Skin of body (tissue), 2 donors: ENCODE results near the gene VARS2. TPM values are rescaled to one million over a fixed set of nuclear protein-coding genes. Genes with fewer than 3 reads are reported as not detected.
A peak's percentile ranks its signal among the peaks of the same experiment; 100 is the strongest.

Experiments
- DNase-seq: peaks from one replicate; lab custom pipeline; 2025; lab: John Stamatoyannopoulos, UW
- total RNA-seq: library from RNA; depleted of rRNA; stranded (reverse); fragments of >200 nt; gene quantifications from one replicate; pipeline ENCODE4 v1.2.3, GENCODE V29; 2014

VARS2 gene
- total RNA-seq, 1 donor from 2014 or later, result 11.8 TPM

- DNase-seq, result no peak
Measured at GRCh38 chr6:30928677-30929076, 14.6 kb downstream of the VARS2 start.

- DNase-seq, result no peak
Measured at GRCh38 chr6:30930506-30930905, 16.5 kb downstream of the VARS2 start.

- DNase-seq, result no peak
Measured at GRCh38 chr6:30931272-30931671, 17.2 kb downstream of the VARS2 start.

- no peak for DNase-seq
Measured at GRCh38 chr6:30931969-30932645, 18.1 kb downstream of the VARS2 start, which contains the start of gene SFTA2. Gene SFTA2 (minus strand): TSS chr6:30932170. CDS start chr6:30932096, 74 bp downstream.

- no peak for DNase-seq
Measured at GRCh38 chr6:30932665-30933365, 18.8 kb downstream of the VARS2 start.

- DNase-seq, result no peak
Measured at GRCh38 chr6:30935018-30935417, 21.0 kb downstream of the VARS2 start.

GRCh38 chr6:30937265-30937664 is 23.2 kb downstream of the VARS2 start:
- DNase-seq, result no peak

- DNase-seq, result no peak
Measured at GRCh38 chr6:30938730-30939129, 24.7 kb downstream of the VARS2 start.

- DNase-seq, result no peak
Measured at GRCh38 chr6:30939473-30939872, 25.4 kb downstream of the VARS2 start.

- DNase-seq, result no peak
Measured at GRCh38 chr6:30940361-30940986, 26.4 kb downstream of the VARS2 start, which contains the start of gene MUCL3. Gene MUCL3 (plus strand): TSS chr6:30940973. CDS start chr6:30941000, 27 bp downstream.

- DNase-seq, result peak; percentile 21
Measured at GRCh38 chr6:30942338-30943060, 28.5 kb downstream of the VARS2 start.

- DNase-seq, result no peak
Measured at GRCh38 chr6:30944051-30944450, 30.0 kb downstream of the VARS2 start.

GRCh38 chr6:30945281-30945680 is 31.2 kb downstream of the VARS2 start:
- no peak for DNase-seq

GRCh38 chr6:30947231-30947630 is 33.2 kb downstream of the VARS2 start:
- DNase-seq, result no peak

- DNase-seq, result no peak
Measured at GRCh38 chr6:30948811-30949210, 34.8 kb downstream of the VARS2 start.

- DNase-seq, result no peak
Measured at GRCh38 chr6:30951907-30952469, 38.0 kb downstream of the VARS2 start.

GRCh38 chr6:30954631-30955366 is 40.8 kb downstream of the VARS2 start:
- DNase-seq, result no peak

GRCh38 chr6:30955367-30956042 is 41.5 kb downstream of the VARS2 start:
- no peak for DNase-seq

- DNase-seq, result no peak
Measured at GRCh38 chr6:30957716-30958115, 43.7 kb downstream of the VARS2 start.
